Caco-2 (cell line): ENCODE data around the gene PDE11A. TPM values are rescaled to one million over a fixed set of nuclear protein-coding genes. Genes with fewer than 3 reads are reported as not detected.

ENCODE experiments used
- BruUV-seq: library from RNA; stranded (reverse); fragments of 400-500 nt; replicated peaks from 2 replicates; lab custom pipeline; 2021; lab: Mats Ljungman, UMichigan
- CTCF ChIA-PET: fragments of 300-600 bp; sonication (Branson Sonifier 250); formaldehyde crosslinking; loops from one replicate; lab custom pipeline; 2022; ENCODE audit warnings: antibody characterized with exemption; lab: Charles Lee
- POLR2A ChIA-PET: fragments of 300-600 bp; sonication (Branson Sonifier 250); formaldehyde crosslinking; loops from one replicate; lab custom pipeline; 2022; ENCODE audit warnings: antibody characterized with exemption; lab: Charles Lee
- DNase-seq, 2 experiments: peaks; one replicate each; pipeline versions ENCODE4 v3.0.0 to v3.0.0-alpha.2; 2020 to 2022
- H3K27me3 ChIP-seq: replicated peaks from 2 replicates; pipeline ENCODE4 v1.6.0; 2011; ENCODE audit warnings: low read length; ENCODE audit not compliant: control insufficient read depth, insufficient read depth
- H3K36me3 ChIP-seq: 2 replicates; pipeline ENCODE4 v1.5.1; 2011; ENCODE audit warnings: low read length; ENCODE audit not compliant: control insufficient read depth, insufficient read depth
- H3K4me1 ChIP-seq: fragments of 250-450 bp; sonication (Bioruptor Pico); 2 replicates; pipeline ENCODE4 v1.5.1; 2020; ENCODE audit warnings: mild to moderate bottlenecking
- H3K4me3 ChIP-seq: 2 replicates; pipeline ENCODE4 v1.5.1; 2011; ENCODE audit warnings: low read depth, mild to moderate bottlenecking, control low read depth, low read length
- H3K9me3 ChIP-seq: fragments of 250-450 bp; sonication (Bioruptor Pico); 2 replicates; pipeline ENCODE4 v1.5.1; 2020; ENCODE audit warnings: mild to moderate bottlenecking, moderate library complexity
- H3K27ac Mint-ChIP-seq: one replicate; pipeline ENCODE4 v1.8.0; 2022; ENCODE audit warnings: mixed read lengths; ENCODE audit not compliant: unreplicated experiment
- H3K27me3 Mint-ChIP-seq: one replicate; pipeline ENCODE4 v1.8.0; 2022; ENCODE audit warnings: mixed read lengths; ENCODE audit not compliant: insufficient read depth, unreplicated experiment
- H3K36me3 Mint-ChIP-seq: one replicate; pipeline ENCODE4 v1.8.0; 2022; ENCODE audit warnings: mild to moderate bottlenecking, mixed read lengths; ENCODE audit not compliant: insufficient read depth, unreplicated experiment
- H3K4me1 Mint-ChIP-seq: one replicate; pipeline ENCODE4 v1.8.0; 2022; ENCODE audit warnings: low read depth, mixed read lengths; ENCODE audit not compliant: unreplicated experiment
- H3K4me3 Mint-ChIP-seq: one replicate; pipeline ENCODE4 v1.8.0; 2022; ENCODE audit warnings: mild to moderate bottlenecking, moderate library complexity, mixed read lengths; ENCODE audit not compliant: unreplicated experiment
- H3K9me3 Mint-ChIP-seq: one replicate; pipeline ENCODE4 v1.8.0; 2022; ENCODE audit warnings: mixed read lengths; ENCODE audit not compliant: unreplicated experiment
- CTCF ChIP-seq, 2 experiments: fragments of 200-600 bp in 1 of 2; IDR thresholded peaks; 1 replicate in 1 of 2; 2 replicates in 1 of 2; pipeline versions ENCODE4 v1.5.1 to v1.8.0; 2011 to 2022; ENCODE audit warnings: antibody characterized with exemption in 1 of 2, control low read depth in 1 of 2, inconsistent platforms in 1 of 2, low read depth in 1 of 2, low read length in 1 of 2, mild to moderate bottlenecking in 1 of 2, moderate library complexity in 1 of 2; ENCODE audit not compliant: insufficient read depth in 1 of 2, severe bottlenecking in 1 of 2, unreplicated experiment in 1 of 2
- intact Hi-C: fragments of 100-400 bp; cut with micrococcal nuclease; formaldehyde crosslinking; loops from one replicate; pipeline ENCODE4 v1.10.0; 2022; ENCODE audit not compliant: unreplicated experiment
- total RNA-seq: library from RNA; stranded (reverse); gene quantifications from 2 replicates; pipeline ENCODE4 v1.2.3, GENCODE V29; 2022

Gene PDE11A
- total RNA-seq, 1 experiment from 2014 or later: 0.25 TPM

- H3K27me3 ChIP-seq: no peaks in the 10 kb centered on the region
- no peak overlapping the region for H3K27ac Mint-ChIP-seq
- peaks cover 10% of the 10 kb centered on the region for H3K4me1 Mint-ChIP-seq
- intact Hi-C loops: no loop called here
- H3K4me1 ChIP-seq: peaks cover 5% of the 10 kb centered on the region
- ChIA-PET CTCF (no interaction called here), POLR2A (no interaction called here)
- H3K4me3 ChIP-seq: no peak overlapping the region
- H3K9me3 Mint-ChIP-seq: no peaks in the 10 kb centered on the region
- BruUV-seq: no TSS peak
- DNase-seq: no peak
- no peak overlapping the region for H3K4me3 Mint-ChIP-seq
- TF ChIP-seq CTCF (IDR thresholded peaks at IDR 0.05; ENCODE audit: insufficient read depth in 1 of 2, low read depth in 1 of 2, low read length in 1 of 2, severe bottlenecking in 1 of 2, unreplicated experiment in 1 of 2): no peak
- no peaks in the 10 kb centered on the region for H3K9me3 ChIP-seq
- H3K36me3 Mint-ChIP-seq: no peaks in the 10 kb centered on the region
- no peaks in the 10 kb centered on the region for H3K36me3 ChIP-seq
- H3K27me3 Mint-ChIP-seq: peaks cover 14% of the 10 kb centered on the region
Observed at GRCh38 chr2:177826897-177827296, 245.7 kb downstream of the PDE11A start.

GRCh38 chr2:177822941-177823340 lies 249.6 kb downstream of the PDE11A start:
- no peaks in the 10 kb centered on the region for H3K27me3 ChIP-seq
- peaks cover 17% of the 10 kb centered on the region for H3K27me3 Mint-ChIP-seq
- intact Hi-C loops: no loop called here
- ChIA-PET CTCF (no interaction called here), POLR2A (no interaction called here)
- no peak overlapping the region for H3K27ac Mint-ChIP-seq
- no TSS peak for BruUV-seq
- H3K9me3 Mint-ChIP-seq: no peaks in the 10 kb centered on the region
- H3K4me1 Mint-ChIP-seq: peaks cover 16% of the 10 kb centered on the region
- DNase-seq: no peak
- H3K4me3 Mint-ChIP-seq: no peak overlapping the region
- H3K4me3 ChIP-seq: no peak overlapping the region
- TF ChIP-seq CTCF (IDR thresholded peaks at IDR 0.05; ENCODE audit: insufficient read depth in 1 of 2, low read depth in 1 of 2, low read length in 1 of 2, severe bottlenecking in 1 of 2, unreplicated experiment in 1 of 2): no peak
- H3K36me3 ChIP-seq: no peaks in the 10 kb centered on the region
- peaks cover 9% of the 10 kb centered on the region for H3K4me1 ChIP-seq
- H3K9me3 ChIP-seq: no peaks in the 10 kb centered on the region
- H3K36me3 Mint-ChIP-seq: no peaks in the 10 kb centered on the region

GRCh38 chr2:177818412-177818811 lies 254.2 kb downstream of the PDE11A start:
- Histone ChIP-seq H3K9me3 (no peaks in the 10 kb centered on the region), H3K4me3 (no peak overlapping the region), H3K27me3 (no peaks in the 10 kb centered on the region), H3K36me3 (no peaks in the 10 kb centered on the region), H3K4me1 (peaks cover 7% of the 10 kb centered on the region)
- ChIA-PET CTCF (interaction anchor here (0.5 to 1.1 kb wide), 2 partner anchors 9 to 48 kb away, joined by 3 to 9 read pairs; no protein-coding TSS in a partner anchor), POLR2A (no interaction called here)
- Mint-ChIP-seq H3K9me3 (no peaks in the 10 kb centered on the region), H3K36me3 (no peaks in the 10 kb centered on the region), H3K27me3 (peaks cover 9% of the 10 kb centered on the region), H3K4me1 (peaks cover 10% of the 10 kb centered on the region), H3K27ac (no peak overlapping the region), H3K4me3 (no peak overlapping the region)
- no peak for TF ChIP-seq CTCF (IDR thresholded peaks at IDR 0.05; ENCODE audit: insufficient read depth in 1 of 2, low read depth in 1 of 2, low read length in 1 of 2, severe bottlenecking in 1 of 2, unreplicated experiment in 1 of 2)
- DNase-seq: no peak
- BruUV-seq: no TSS peak
- intact Hi-C loops: no loop called here
